PC-3 (cell line): ENCODE measurements around the gene TMED8.

ENCODE experiments used
- CTCF ChIP-seq: fragments of 300-600 bp; sonication (generic); conservative IDR thresholded peaks from 2 replicates; pipeline ENCODE4 v1.5.1; 2017; ENCODE audit warnings: antibody characterized with exemption, low read depth, mild to moderate bottlenecking, low read length
- EZH2 ChIP-seq: fragments of 300-600 bp; sonication (generic); IDR thresholded peaks from one replicate; pipeline ENCODE4 v1.6.1; 2017; ENCODE audit warnings: antibody characterized with exemption, mild to moderate bottlenecking, low read length; ENCODE audit not compliant: unreplicated experiment

DNA sequence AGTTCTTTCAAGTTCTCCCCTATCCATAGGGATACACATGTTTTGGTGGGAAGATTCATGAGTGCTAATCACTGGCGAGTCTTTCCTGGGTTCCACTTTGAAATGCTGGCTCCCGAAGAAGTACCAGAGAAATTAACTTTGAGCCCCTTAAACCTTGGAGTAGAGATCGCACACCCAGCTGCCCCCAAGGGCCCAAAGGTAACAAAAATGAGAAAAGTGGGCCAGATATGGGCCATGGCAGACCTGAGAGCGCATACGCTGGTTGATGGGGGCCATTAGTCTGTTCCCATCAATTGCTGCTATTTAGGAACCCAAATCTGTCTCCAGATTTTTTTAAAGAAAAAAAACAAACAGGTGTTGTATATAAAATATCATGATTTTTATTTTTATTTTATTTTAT lies 53.9 kb downstream of the TMED8 start:
- no peak for TF ChIP-seq CTCF
- TF ChIP-seq EZH2: no peak
